NCI-H1436 treated with DMSO at 0.1 percent for 48 hours (cell line): ENCODE results near the gene USP17L29.
"Not testable (repeated sequence)": the region's sequence is repeated elsewhere in the genome, so short reads cannot be mapped to it uniquely, and the experiment has no call there.

Experiments
- DNase-seq: peaks from one replicate; lab custom pipeline; 2025; lab: John Stamatoyannopoulos, UW

The USP17L29 gene, protein sequence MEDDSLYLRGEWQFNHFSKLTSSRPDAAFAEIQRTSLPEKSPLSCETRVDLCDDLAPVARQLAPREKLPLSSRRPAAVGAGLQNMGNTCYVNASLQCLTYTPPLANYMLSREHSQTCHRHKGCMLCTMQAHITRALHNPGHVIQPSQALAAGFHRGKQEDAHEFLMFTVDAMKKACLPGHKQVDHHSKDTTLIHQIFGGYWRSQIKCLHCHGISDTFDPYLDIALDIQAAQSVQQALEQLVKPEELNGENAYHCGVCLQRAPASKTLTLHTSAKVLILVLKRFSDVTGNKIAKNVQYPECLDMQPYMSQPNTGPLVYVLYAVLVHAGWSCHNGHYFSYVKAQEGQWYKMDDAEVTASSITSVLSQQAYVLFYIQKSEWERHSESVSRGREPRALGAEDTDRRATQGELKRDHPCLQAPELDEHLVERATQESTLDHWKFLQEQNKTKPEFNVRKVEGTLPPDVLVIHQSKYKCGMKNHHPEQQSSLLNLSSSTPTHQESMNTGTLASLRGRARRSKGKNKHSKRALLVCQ

DNA sequence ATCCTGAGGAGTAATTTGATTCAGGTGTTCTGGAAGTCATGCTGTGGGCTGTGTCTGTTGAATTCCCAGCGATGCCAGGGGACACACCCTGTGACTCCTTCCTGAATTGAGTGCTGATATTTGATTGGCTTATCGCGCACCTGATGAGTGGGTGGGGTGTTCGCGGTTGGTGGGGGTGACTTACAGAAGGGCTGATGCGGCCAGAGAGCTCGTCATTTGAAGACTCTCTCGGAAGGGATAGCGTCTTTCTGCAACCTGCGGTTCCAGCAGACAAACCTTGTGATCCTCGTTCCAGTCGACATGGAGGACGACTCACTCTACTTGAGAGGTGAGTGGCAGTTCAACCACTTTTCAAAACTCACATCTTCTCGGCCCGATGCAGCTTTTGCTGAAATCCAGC is at the start of gene USP17L29:
TSS of gene USP17L29 (plus strand) at position 301 of the 400 bp plus-strand sequence. CDS start at position 301, 0 bp downstream.
- not testable (repeated sequence) for DNase-seq

DNA sequence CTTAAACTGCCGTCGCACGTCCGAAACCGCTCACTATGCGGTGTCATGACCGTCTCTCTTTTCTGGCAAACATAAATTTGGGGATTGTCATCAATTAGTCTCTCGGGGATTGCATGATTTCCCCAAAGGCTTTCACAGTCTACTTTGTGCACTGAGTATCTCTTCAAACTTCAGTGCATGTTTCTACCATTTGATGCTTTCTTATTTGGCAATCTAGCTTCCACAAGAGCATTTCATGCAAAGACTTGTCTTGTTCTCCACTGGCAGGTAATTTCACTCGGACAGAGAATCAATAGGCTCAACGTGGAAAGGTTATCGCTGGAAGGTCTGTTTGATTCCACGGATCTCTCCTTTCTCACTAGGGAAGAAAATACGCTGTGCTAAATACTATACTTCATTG is 29.2 kb upstream of the USP17L29 start:
- DNase-seq = not testable (repeated sequence)

DNA sequence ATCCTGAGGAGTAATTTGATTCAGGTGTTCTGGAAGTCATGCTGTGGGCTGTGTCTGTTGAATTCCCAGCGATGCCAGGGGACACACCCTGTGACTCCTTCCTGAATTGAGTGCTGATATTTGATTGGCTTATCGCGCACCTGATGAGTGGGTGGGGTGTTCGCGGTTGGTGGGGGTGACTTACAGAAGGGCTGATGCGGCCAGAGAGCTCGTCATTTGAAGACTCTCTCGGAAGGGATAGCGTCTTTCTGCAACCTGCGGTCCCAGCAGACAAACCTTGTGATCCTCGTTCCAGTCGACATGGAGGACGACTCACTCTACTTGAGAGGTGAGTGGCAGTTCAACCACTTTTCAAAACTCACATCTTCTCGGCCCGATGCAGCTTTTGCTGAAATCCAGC is 28.6 kb upstream of the USP17L29 start, which contains the start of gene USP17L24:
TSS of gene USP17L24 (plus strand) at position 301 of the 400 bp plus-strand sequence. CDS start at position 301, 0 bp downstream.
- not testable (repeated sequence) for DNase-seq

DNA sequence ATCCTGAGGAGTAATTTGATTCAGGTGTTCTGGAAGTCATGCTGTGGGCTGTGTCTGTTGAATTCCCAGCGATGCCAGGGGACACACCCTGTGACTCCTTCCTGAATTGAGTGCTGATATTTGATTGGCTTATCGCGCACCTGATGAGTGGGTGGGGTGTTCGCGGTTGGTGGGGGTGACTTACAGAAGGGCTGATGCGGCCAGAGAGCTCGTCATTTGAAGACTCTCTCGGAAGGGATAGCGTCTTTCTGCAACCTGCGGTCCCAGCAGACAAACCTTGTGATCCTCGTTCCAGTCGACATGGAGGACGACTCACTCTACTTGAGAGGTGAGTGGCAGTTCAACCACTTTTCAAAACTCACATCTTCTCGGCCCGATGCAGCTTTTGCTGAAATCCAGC is 23.8 kb upstream of the USP17L29 start, which contains the start of gene USP17L25:
TSS of gene USP17L25 (plus strand) at position 301 of the 400 bp plus-strand sequence. CDS start at position 301, 0 bp downstream.
- not testable (repeated sequence) for DNase-seq

- not testable (repeated sequence) for DNase-seq
Measured at GRCh38 chr4:9334358-9334757, 19.1 kb upstream of the USP17L29 start, which contains the start of gene USP17L26. TSS of gene USP17L26 (plus strand) at chr4:9334658. CDS start at chr4:9334658, 0 bp downstream.

GRCh38 chr4:9339103-9339502 is 14.3 kb upstream of the USP17L29 start, which contains the start of gene USP17L5:
TSS of gene USP17L5 (plus strand) at chr4:9339403. CDS start at chr4:9339403, 0 bp downstream.
- DNase-seq = not testable (repeated sequence)

DNA sequence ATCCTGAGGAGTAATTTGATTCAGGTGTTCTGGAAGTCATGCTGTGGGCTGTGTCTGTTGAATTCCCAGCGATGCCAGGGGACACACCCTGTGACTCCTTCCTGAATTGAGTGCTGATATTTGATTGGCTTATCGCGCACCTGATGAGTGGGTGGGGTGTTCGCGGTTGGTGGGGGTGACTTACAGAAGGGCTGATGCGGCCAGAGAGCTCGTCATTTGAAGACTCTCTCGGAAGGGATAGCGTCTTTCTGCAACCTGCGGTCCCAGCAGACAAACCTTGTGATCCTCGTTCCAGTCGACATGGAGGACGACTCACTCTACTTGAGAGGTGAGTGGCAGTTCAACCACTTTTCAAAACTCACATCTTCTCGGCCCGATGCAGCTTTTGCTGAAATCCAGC is 9.6 kb upstream of the USP17L29 start, which contains the start of gene USP17L27:
TSS of gene USP17L27 (plus strand) at position 301 of the 400 bp plus-strand sequence. CDS start at position 301, 0 bp downstream.
- DNase-seq = not testable (repeated sequence)

DNA sequence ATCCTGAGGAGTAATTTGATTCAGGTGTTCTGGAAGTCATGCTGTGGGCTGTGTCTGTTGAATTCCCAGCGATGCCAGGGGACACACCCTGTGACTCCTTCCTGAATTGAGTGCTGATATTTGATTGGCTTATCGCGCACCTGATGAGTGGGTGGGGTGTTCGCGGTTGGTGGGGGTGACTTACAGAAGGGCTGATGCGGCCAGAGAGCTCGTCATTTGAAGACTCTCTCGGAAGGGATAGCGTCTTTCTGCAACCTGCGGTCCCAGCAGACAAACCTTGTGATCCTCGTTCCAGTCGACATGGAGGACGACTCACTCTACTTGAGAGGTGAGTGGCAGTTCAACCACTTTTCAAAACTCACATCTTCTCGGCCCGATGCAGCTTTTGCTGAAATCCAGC is 4.8 kb upstream of the USP17L29 start, which contains the start of gene USP17L28:
TSS of gene USP17L28 (plus strand) at position 301 of the 400 bp plus-strand sequence. CDS start at position 301, 0 bp downstream.
- not testable (repeated sequence) for DNase-seq

DNA sequence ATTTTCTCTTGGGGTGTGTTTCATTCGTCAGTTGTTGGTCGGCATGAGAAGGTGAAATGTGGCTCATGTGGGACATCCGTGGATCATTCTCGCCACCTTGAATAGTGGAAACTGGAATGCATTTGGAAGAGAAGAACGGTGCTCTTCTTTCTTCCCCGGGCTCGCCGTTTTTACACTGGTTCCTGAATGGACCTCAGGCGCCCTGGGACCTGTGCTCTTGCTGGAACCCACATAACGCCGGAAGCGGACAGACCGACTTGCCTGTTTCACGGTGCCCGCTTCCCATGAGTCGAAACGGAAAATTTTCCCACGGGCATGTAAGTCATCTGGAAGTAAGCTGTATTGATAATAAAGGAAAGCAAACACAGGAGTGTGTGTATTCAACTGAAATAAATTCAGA is 2.6 kb upstream of the USP17L29 start:
- DNase-seq = not testable (repeated sequence)

DNA sequence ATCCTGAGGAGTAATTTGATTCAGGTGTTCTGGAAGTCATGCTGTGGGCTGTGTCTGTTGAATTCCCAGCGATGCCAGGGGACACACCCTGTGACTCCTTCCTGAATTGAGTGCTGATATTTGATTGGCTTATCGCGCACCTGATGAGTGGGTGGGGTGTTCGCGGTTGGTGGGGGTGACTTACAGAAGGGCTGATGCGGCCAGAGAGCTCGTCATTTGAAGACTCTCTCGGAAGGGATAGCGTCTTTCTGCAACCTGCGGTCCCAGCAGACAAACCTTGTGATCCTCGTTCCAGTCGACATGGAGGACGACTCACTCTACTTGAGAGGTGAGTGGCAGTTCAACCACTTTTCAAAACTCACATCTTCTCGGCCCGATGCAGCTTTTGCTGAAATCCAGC is 9.4 kb downstream of the USP17L29 start, which contains the start of gene USP17L30:
TSS of gene USP17L30 (plus strand) at position 301 of the 400 bp plus-strand sequence. CDS start at position 301, 0 bp downstream.
- not testable (repeated sequence) for DNase-seq

- DNase-seq = not testable (repeated sequence)
Measured at GRCh38 chr4:9379881-9380280, 26.4 kb downstream of the USP17L29 start.

DNA sequence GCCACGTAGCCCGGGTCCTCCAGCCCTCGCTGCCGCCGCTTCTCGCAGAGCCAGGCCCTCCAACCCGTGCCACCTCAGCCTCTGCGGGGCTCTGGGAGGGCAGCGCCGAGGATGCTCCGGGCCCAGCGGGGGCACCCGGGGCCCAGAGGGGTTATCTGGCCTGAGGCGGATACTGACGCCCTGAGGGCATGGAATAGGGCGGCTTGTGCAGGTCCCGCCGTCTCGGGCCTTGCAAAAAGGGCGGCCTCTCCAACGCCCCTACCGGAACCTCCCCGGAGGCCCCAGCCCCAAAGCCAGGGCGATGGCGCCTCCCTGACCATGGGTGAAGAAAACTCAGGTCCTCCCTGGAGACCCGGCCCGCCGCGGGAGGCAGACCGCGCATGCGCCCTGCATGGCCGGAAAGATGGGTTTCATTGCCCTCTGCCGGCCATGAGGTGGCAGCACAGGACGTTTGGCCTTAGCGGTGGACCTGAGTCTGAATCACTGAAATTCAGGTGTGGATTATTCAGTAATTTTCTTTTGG is 27.6 kb downstream of the USP17L29 start:
- DNase-seq = not testable (repeated sequence)

DNA sequence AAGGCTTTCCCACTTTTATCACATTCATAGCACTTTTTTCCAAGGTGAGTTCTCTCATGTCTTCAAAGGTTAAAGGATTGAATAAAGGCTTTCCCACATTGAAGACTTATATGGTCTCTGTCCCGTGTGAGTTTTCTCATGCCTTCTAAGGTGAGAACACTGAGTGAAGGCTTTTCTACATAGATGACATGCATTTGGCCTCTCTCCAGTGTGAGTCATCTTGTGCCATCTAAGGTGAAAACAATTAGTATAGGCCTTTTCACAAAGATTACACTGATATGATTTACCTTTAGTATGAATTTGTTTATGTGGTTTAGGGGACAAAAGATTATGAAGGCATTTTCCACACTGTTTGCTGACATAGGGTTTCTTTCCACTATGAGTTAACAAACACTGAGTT is 30.7 kb downstream of the USP17L29 start:
- DNase-seq = no peak

GRCh38 chr4:9389001-9389400 is 35.6 kb downstream of the USP17L29 start:
- not testable (repeated sequence) for DNase-seq
